Measurements from ENCODE around the gene CYTH3. TPM values are rescaled to one million over a fixed set of nuclear protein-coding genes. Genes with fewer than 3 reads are reported as not detected.

CYTH3 gene
- total and polyA plus RNA-seq, 2 of the 8 experiments (the other 6 are each of a cell fraction or from before 2014, with no cell fraction given) = 10.3 to 11.9 TPM

GRCh38 chr7:6164010-6164409, 108.4 kb downstream of the CYTH3 start:
- H2BK120ac ChIP-seq (replicated peaks; ENCODE audit: low read depth, low read length) = no peak overlapping the region
- no peak overlapping the region for H3K4ac ChIP-seq (replicated peaks; ENCODE audit: insufficient read length, low read depth, low read length)
- no peak overlapping the region for H3K56ac ChIP-seq (replicated peaks; ENCODE audit: insufficient read length, low read depth, low read length)
- no peak overlapping the region for H4K91ac ChIP-seq (replicated peaks; ENCODE audit: insufficient read length, low read length)
- POLR2A ChIA-PET (ENCODE audit: partially characterized antibody) = no interaction called here
- 94% methylated on average over 2 of the region's 7 CpGs; no CpG with 5 or more reads in 1 of the 2 experiments for WGBS, 2 experiments (ENCODE audit: extremely low coverage in 1 of 2, insufficient coverage in 1 of 2, insufficient read length in 1 of 2, insufficient replicate concordance in 2 of 2, low coverage in 1 of 2, low lambda C conversion rate in 2 of 2, missing lambda C conversion rate in 1 of 2)
- CTCF ChIA-PET (ENCODE audit: partially characterized antibody) = interaction anchor here (0.5 to 5.3 kb wide), 21 partner anchors 9 to 271 kb away, joined by 3 to 45 read pairs (median 4); no protein-coding TSS in a partner anchor
- H3K4me2 ChIP-seq (ENCODE audit: insufficient read depth in 1 of 2, low read depth in 2 of 2, low read length in 2 of 2) = no peak overlapping the region
- no peak overlapping the region for H2AFZ ChIP-seq (ENCODE audit: low read length)
- no peak overlapping the region for H3K18ac ChIP-seq (ENCODE audit: extremely low read depth, low read length)
- peaks cover 4 to 8% (median 6%) of the 10 kb centered on the region in 4 experiments; a peak in 4 of 8 replicates for H3K36me3 ChIP-seq (ENCODE audit: control insufficient read depth in 2 of 4, insufficient read depth in 4 of 4, low read length in 3 of 4)
- no peaks in the 10 kb centered on the region for H3K27me3 ChIP-seq (replicated peaks in 1 of 4; ENCODE audit: control insufficient read depth in 3 of 4, extremely low read depth in 1 of 4, insufficient read depth in 3 of 4, low read length in 3 of 4)
- no peak overlapping the region for H3K23ac ChIP-seq (ENCODE audit: insufficient read length)
- H4K8ac ChIP-seq (ENCODE audit: extremely low read depth, insufficient read depth, low read length) = no peak overlapping the region
- H3K79me2 ChIP-seq (ENCODE audit: control insufficient read depth in 1 of 2, insufficient read depth in 2 of 2, low read length in 2 of 2) = no peaks in the 10 kb centered on the region
- H4K5ac ChIP-seq (ENCODE audit: insufficient read length, low read depth, low read length) = no peak overlapping the region
- DNase-seq (ENCODE audit: low read depth in 1 of 2, low spot score in 2 of 2) (no peak), FAIRE-seq (no peak)
- no peak overlapping the region for H2BK15ac ChIP-seq (ENCODE audit: low read length)
- no peak overlapping the region for H2BK12ac ChIP-seq (ENCODE audit: low read depth, low read length)
- H3K4me3 ChIP-seq (ENCODE audit: extremely low read depth in 1 of 4, insufficient read depth in 2 of 4, low read depth in 3 of 4, low read length in 4 of 4) = no peak overlapping the region
- H3K23me2 ChIP-seq (ENCODE audit: low read depth, low read length) = no peaks in the 10 kb centered on the region
- TF ChIP-seq BRCA1 (IDR thresholded peaks at IDR 0.05; ENCODE audit: low read depth, low read length) = no peak
- no peak for TF ChIP-seq YY1 (IDR thresholded peaks at IDR 0.05; ENCODE audit: low read depth, low read length)
- no peak for TF ChIP-seq JUND (IDR thresholded peaks at IDR 0.05; ENCODE audit: low read length)
- TF ChIP-seq RNF2 (IDR thresholded peaks at IDR 0.05; ENCODE audit: borderline replicate concordance, low read depth, low read length, missing control alignments, poor library complexity, severe bottlenecking) = no peak
- no peak for TF ChIP-seq RXRA (IDR thresholded peaks at IDR 0.05; ENCODE audit: insufficient read depth, low read depth, low read length)
- TF ChIP-seq KDM5A (IDR thresholded peaks at IDR 0.05; ENCODE audit: low read length) = no peak
- TF ChIP-seq EZH2 (IDR thresholded peaks at IDR 0.05; ENCODE audit: low read depth, low read length, severe bottlenecking) = no peak
- no peak for TF ChIP-seq SIRT6 (IDR thresholded peaks at IDR 0.05; ENCODE audit: low read length)
- TF ChIP-seq TBP (IDR thresholded peaks at IDR 0.05; ENCODE audit: low read depth, low read length) = no peak
- no peak for TF ChIP-seq EP300 (IDR thresholded peaks at IDR 0.05; ENCODE audit: borderline replicate concordance in 1 of 2, low read depth in 2 of 2, low read length in 2 of 2)
- TF ChIP-seq RBBP5 (IDR thresholded peaks at IDR 0.05; ENCODE audit: borderline replicate concordance, low read depth, low read length) = no peak
- TF ChIP-seq RAD21 (IDR thresholded peaks at IDR 0.05 in 1 of 2, conservative IDR thresholded peaks at IDR 0.05 in 1 of 2; ENCODE audit: low read depth in 2 of 2, low read length in 2 of 2) = no peak
- no peak for TF ChIP-seq CBX8 (IDR thresholded peaks at IDR 0.05; ENCODE audit: borderline replicate concordance, low read depth, low read length)
- H3K79me1 ChIP-seq (ENCODE audit: low read depth, low read length) = no peaks in the 10 kb centered on the region
- H3K4me1 ChIP-seq (replicated peaks in 1 of 4; ENCODE audit: control insufficient read depth in 3 of 4, insufficient read depth in 4 of 4, low read length in 3 of 4) = peaks cover 0 to 5% (median 1%) of the 10 kb centered on the region in 4 experiments; a peak in 4 of 7 replicates
- H4K20me1 ChIP-seq (replicated peaks in 1 of 2; ENCODE audit: control insufficient read depth in 1 of 2, insufficient read depth in 2 of 2, low read length in 2 of 2) = peaks cover 0 to 3% of the 10 kb centered on the region in 2 experiments
- no peaks in the 10 kb centered on the region for H3K9me3 ChIP-seq (ENCODE audit: insufficient read depth in 2 of 2, low read depth in 1 of 2, low read length in 1 of 2)
- no peak overlapping the region for H2BK20ac ChIP-seq (ENCODE audit: low read length)
- no peak overlapping the region for H2BK5ac ChIP-seq (ENCODE audit: low read depth, low read length)
- no peak overlapping the region for H3K9ac ChIP-seq (replicated peaks in 1 of 4; ENCODE audit: extremely low read depth in 1 of 4, low read depth in 3 of 4, low read length in 3 of 4)
- no peak overlapping the region for H2AK5ac ChIP-seq (ENCODE audit: low read depth, low read length)
- H3K27ac ChIP-seq (ENCODE audit: low read depth, low read length) = no peak overlapping the region
- no peak overlapping the region for H3K14ac ChIP-seq (ENCODE audit: insufficient read length)

Measured in H1 (cell line).